ENCODE measurements around the gene ATXN3L.

Gene ATXN3L

DNA sequence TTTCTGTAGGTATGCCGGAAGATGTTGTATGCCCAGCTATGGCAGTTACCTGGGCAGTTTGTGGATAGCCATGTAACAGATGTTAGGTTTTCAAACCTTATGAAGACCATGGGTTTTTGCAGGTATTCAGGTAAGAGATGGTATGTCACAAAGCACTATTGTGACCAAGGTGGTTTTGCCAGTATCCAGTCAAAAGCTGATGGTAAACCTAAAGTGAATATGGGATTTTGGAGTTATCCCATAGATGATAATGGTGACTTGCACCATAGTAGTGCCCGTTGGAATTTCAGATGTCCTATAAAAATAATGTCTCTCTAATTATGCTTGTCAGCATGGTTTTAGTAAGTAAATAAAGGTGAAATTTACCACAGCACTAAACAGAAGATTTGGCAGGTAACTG is at the start of gene ATXN3L:
Gene ATXN3L (minus strand): TSS at position 101 of the 400 bp plus-strand sequence. CDS start 119 bp downstream, outside the sequence.
- DNase-seq (ENCODE audit: low read depth in 3 of 3, low spot score in 1 of 3): no peak

DNA sequence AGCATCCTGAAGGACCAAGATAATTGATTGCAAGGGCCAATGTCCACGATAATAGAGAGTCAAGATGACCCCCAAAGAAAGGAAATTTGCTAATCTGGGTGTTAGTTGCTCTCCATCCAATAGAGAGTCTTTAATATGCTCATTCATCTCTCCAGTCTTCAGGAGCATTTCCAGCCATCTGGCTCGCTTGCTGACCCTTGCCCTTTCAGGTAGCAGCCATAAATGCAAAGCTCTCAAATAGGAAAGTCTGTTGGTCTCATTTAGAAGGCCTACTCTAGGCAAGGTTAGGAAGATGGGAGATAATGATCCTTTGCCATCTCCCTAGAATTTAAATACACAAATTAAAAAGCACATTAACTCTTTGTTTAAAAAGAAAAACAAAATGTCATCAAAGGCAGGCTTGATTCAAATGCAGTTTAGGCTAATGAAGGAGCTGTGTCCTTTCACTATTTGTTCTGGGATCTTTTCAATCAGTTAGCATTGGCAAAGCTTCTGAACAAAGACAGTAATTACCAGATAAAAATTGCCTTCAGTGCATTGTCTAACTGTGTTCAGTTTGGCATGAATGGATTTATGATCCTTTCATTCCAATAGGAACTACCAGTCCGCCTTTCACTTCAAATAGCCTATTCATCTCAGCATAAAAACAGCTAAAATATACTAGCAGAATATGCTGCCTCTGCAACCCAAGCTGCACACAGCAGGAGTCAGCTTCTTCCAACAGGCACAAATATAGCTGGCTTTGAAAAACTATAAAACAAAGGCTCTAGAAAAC is 49.6 kb upstream of the ATXN3L start:
- no peak for DNase-seq (ENCODE audit: low read depth in 3 of 3, low spot score in 1 of 3)

DNA sequence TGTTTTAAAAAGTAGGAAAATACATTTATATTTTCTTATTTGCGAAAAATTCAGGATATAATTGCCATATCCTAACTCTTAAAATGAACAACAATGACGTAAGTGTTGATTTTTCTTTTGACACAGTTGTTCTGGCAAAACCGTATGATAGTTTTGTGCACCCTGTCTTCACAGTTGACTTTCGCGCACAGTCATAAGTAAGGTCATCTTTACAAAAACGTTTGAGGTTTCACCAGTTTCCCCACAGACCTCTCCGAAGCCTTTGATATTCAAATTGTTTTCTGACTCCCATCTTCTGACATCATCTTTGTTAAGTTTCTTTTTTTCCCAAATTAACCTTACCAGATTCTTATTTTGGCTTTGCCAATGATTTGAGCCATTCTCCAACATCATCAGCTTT is 48.1 kb upstream of the ATXN3L start:
- DNase-seq (ENCODE audit: low read depth in 3 of 3, low spot score in 1 of 3): no peak

DNA sequence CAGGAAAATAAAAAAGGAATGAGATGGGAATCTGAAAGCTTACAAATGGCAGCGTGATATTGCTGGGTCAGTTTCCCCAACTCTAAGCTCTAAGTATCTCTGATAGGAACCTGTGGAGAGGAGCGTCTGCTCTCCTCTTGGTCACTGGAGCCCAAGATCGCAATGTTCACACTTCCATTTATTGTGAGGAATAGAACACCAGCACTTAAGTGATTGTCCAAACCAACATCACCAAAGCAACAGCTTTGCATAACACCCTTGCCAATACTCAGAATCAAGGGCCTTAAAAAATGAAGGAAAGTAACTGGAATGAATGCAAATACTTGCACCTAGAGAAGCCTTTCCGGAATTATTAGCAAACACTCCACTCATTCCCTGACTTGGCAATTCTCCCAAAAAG is 46.8 kb upstream of the ATXN3L start:
- no peak for DNase-seq (ENCODE audit: low read depth in 3 of 3, low spot score in 1 of 3)

DNA sequence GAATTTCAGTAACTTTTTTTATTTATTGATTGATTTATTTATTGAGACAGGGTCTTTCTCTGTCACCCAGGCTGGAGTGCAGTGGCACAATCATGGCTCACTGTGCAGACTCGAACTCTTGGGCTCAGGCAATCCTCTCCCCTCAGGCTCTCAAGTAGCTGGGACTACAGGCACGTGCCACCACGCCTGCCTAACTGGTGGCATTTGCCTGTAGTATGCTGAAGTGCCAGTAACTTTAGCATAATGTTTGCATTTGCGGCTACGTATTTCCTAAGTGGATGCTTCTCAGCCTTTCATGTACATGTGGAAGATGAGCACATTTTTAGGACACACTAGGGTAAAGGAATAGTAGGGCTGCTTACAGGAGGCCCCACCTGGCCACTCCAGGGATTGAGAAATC is 45.3 kb upstream of the ATXN3L start:
- DNase-seq (ENCODE audit: low read depth in 3 of 3, low spot score in 1 of 3): no peak

DNA sequence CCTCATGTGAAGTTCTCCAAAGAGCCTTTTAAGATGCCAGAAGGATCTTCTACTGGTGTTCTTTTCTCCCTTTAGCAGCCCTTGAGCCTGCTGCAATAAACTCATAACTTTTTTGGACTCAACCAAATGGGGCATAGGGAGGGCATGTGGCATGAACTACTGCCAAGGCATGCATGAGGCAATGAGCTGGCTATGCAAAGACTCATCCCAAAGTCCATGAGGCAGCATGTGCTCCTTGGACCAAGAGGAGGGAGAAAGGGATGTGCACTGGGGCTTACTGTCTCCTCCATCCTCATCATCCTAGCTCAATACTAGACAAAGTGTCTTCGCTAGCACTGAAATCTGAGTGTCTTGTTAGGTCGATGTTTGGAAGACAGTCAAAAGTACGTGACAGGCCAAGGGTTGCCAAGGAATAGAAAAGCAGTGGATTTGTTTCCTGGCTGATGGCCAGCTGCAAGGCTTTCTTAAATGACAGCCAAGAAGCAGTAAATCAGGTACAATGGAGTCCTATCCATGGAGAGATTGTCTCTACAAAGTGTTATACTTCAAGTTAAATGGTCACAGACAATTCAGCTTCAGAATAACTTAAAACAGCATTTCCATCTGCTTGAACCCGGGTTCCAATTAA is 44.5 kb upstream of the ATXN3L start:
- DNase-seq (ENCODE audit: low read depth in 3 of 3, low spot score in 1 of 3): no peak

DNA sequence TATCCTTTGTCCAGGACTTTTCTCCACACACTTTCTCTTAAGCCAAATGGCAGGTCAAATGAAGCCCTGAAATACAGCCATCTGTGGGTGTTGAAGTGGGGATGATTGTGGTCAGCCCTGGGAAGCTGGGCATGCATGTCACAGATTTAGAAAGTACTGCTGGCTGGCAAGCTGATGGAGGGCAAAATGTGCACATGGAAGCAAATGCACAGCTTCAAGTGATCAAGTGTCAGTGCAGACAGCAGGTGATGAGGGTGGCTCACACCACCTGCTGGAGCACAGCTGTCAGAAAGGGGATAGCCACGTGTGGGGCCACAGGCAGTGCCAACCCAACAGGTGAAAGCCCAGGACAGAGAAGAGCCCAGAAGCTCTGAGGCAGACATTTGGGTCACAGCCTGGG is 40.3 kb upstream of the ATXN3L start:
- no peak for DNase-seq (ENCODE audit: low read depth in 3 of 3, low spot score in 1 of 3)

DNA sequence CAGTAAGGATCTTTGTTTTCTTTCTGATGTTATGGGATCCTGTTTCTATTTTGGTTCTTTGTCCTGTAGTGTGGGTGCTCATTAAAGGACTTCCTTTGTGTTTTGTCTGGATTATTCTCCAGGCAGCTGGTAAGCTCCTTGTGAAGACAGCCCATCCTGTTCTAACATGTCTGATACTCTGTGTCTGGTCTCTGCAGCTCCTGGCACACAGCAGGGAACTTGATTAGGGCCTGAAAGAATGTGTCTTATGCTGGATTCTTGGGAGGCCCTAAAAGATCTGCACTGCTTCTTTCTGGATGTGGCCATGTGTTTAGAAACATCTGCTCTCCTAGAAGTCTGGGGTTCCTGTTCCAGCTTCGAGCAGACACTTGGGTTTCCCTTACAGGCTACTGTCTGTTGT is 38.1 kb upstream of the ATXN3L start:
- DNase-seq (ENCODE audit: low read depth in 3 of 3, low spot score in 1 of 3): no peak

DNA sequence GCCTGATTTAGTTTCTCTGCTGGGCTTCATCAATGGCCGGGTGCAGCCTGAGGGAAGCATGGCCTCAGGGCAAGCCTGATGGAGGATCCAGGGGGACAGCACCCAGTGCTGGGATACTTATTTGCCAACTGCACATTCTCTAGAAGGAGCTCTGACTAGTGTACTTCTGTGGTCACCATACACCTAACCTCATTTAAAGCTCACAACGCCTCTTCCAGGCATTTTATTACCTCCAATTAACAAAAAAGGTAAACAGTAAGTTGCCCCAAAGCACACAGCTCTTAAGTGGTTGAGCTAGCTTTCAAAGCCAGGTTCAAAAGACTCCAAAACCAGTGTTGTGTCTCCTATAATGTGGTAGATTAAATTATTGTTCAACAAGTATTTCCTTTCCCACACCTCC is 26.8 kb upstream of the ATXN3L start:
- DNase-seq (ENCODE audit: low read depth in 3 of 3, low spot score in 1 of 3): no peak

DNA sequence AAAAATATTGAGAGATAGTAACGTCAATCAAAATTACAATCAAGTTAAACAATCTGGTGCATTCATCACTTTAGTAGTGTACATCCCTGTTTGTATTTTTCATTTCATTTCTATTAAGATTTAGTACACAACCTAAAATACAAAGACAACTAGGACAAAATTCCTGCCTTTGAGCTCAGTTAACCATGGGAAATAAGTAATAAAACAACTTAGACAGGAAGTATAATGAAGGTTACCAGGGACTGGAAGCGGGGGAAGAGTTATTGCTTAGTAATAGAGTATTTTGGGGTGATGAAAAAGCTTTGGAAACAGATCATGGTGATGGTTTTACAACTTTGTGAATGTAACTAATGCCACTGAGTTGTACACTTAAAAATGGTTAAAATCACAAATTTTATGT is 25.6 kb upstream of the ATXN3L start:
- DNase-seq (ENCODE audit: low read depth in 3 of 3, low spot score in 1 of 3): no peak

DNA sequence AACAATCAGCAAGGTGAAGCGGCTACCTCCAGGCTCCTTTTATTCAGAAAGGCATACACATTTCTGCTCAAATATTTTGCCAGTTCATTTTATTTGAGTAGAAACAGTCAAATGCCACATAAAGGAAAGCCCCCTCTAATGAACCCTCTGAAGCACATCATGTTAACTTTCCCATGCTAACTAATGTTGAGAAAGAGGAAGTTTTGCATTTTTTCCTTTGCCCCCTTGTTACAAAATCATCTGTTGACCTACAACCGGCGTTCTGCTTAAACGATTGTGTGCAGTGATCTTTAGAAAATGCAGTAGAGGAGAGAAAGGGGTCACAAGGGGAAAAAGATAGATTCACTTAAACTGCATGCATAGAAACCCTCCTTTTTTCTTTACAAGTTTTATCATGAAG is 25.2 kb upstream of the ATXN3L start:
- no peak for DNase-seq (ENCODE audit: low read depth in 3 of 3, low spot score in 1 of 3)

DNA sequence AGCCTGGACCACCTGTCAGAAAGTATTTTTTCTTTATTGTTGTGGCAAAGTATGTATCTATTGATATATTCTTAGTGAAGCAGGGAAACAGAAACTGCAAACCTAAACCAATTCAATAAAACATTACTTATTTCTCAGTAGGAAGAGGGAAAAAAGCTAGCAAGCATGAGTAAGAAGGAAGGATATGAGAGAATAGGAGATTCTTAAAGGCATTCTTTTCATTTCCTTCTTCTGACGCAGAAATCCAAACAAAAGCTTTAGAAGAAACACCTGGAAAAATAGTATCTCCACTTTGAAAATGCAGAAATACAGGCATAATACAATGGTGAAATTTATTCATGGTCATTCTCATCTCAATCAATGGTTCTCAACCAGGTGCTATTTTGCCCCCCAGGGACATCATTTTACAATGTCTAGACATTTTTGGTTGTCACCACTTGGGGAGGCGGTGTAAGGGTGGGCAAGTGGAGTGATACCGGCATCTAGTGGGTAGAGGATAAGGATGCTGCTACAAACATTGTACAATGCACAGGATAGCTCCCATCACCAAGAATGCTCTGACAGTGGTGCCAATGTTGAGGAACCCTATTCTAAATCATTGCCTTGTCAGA is 21.7 kb upstream of the ATXN3L start:
- no peak for DNase-seq (ENCODE audit: low read depth in 3 of 3, low spot score in 1 of 3)

DNA sequence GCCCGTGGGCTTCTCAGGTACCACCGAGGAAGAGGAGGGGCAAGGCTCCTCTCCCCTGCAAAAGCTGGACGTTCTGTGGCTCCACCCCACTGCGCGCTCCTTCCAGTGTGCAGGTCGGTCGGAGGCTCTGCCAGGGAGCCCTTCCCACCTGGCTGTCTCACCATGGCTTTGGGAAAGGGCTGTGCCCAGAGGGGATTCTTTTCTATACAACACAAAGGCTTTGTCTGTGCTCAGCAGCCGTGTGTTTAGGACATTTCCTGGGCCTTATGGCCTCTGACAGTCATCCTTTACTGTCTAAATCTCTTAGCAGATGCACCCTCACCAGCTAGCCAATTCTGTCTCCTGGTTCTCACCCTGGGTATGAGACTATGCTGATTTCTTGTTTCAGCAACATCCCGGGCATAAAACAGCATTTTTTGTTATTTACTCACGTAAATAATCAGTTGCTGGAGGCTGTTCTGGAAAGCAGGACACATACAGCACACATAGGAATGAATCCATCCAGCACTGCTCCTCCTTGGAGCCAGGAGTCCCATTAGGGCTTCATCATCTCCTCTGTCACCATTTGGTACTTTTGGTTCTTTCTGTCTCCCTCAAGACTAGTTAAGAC is 20.4 kb upstream of the ATXN3L start:
- DNase-seq (ENCODE audit: low read depth in 3 of 3, low spot score in 1 of 3): no peak

DNA sequence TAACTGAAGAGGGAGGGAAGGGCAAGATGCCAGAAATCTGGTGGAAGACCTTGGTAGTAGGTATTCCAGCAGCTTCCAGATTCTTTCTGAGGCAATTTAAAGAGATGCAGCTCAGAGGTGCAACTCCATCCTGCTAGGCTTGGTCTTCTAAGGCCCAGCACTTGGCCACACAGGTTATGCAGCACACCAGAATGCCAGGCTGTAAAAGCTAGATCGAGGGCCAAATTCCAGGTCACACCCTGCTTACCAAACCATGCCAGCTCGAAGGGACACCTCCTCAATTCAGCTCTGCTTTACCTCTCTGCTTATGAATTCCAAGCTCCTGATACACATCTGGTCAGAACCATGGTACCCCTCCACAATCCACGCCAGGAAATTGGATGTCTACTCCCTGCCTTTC is 19.8 kb upstream of the ATXN3L start:
- DNase-seq (ENCODE audit: low read depth in 3 of 3, low spot score in 1 of 3): no peak

DNA sequence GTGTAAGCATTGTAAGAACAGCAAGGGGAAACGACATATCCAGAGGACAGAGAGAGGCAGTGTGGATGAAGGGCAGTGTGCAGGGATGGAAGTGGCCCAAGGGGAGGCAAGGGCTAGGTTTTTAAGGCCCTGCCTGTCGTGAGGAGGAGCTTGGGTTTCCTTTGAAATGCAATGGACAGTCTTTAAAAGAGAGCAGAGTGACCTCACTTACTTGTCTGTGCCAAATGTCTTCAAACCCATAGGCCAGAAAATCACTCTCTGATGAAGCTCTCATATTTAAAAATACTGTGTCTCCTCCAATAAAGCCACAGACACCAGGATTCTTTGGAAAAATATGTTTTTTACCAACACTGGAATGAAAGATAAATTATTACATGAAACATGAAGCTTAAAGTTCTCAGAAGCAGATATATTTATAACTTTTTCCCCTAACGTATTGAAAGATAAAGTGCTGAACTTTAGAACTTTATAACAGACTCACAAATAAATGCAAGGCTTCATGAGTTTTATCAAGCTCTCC is 19.2 kb upstream of the ATXN3L start:
- no peak for DNase-seq (ENCODE audit: low read depth in 3 of 3, low spot score in 1 of 3)

DNA sequence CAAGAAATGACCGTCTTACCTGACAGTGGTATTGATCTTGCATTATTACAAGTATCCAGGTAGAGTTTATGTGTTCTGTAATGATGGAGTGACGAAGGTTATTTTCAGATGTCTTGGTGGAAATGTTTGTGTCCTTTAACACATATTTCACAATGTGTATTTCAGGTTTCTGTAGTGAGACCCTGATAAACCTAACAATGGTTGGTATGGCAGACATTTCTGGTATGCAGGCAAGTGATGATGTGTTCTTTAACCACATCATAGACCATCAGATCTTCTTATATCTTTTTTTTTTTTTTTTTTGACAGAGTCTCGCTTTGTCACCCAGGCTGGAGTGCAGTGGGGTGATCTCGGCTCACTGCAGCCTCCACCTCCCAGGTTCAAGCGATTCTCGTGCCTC is 14.6 kb upstream of the ATXN3L start:
- DNase-seq (ENCODE audit: low read depth in 3 of 3, low spot score in 1 of 3): no peak

DNA sequence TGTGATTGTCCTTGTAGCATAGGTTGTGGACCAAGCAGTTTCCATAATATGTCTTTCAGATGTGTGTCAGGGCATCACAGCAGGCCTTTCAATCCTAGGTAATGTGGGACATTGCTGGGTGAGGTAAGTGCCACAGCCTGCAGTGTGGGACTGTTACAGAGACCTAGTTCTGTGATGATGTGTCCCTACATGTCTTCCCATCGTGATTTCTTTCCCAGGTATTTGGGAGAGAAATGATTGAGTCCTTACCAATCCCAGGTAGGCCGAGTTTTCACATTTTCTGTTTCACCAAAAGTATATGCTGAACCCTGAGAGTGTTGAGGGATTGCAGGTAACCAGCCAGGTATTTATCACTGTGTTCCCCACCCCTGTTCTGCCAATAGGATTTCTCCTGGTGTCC is 10.6 kb upstream of the ATXN3L start:
- DNase-seq (ENCODE audit: low read depth in 3 of 3, low spot score in 1 of 3): no peak

DNA sequence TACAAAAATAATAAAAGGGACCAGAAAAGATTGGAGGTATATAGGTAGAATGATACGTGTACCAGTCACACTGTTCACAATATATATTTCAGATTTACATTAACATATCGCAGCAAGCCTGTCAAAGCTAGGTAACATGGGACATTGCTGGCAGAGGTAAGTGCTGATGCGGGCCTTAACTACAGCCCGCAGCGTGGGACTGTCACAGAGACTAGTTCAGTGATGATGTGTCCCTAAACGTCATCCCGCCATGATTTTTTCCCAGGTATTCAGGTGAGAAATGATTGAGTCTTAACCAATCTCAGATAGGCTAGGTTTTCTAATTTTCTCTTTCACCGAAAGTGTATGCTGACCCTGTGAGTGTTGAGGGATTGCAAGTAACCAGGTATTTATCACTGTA is 7.8 kb upstream of the ATXN3L start:
- no peak for DNase-seq (ENCODE audit: low read depth in 3 of 3, low spot score in 1 of 3)

DNA sequence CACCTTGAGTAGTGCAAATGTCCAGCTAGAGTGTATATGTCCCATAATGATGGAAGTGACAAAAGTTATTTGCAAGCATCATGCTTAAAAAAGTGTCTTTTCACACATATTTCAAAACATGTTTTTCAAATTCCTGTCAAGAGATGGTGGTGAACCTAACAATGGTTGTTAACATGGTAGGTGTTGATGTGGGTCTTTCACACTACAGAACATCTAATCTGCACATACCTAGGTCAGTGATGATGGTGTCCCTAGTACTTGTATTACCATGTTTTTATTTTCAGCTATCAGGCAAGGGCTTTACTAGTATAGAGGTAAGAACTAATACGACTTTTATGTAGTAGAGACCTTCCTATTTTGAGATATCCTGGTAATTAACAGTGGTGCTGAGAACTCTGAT is 3.4 kb upstream of the ATXN3L start:
- no peak for DNase-seq (ENCODE audit: low read depth in 3 of 3, low spot score in 1 of 3)

DNA sequence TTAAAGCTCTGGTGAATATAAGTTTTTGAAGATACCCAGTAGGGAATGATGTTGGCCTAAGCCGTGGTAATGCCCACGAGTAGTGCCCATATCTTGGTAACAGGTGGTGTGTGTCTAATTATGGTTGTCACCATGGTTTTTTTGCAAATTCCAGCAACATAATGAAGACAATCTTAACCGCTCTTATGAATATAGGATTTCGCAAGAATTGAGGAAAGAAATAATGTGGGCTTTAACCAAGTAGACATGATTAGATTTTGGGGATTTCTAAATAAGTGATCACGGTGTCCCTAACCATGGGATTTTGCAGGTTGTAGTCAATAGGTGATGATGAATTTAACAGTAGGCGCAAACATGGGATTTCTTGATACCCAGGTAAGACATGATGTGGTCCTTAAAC is 2.5 kb downstream of the ATXN3L start:
- DNase-seq (ENCODE audit: low read depth in 3 of 3, low spot score in 1 of 3): no peak

DNA sequence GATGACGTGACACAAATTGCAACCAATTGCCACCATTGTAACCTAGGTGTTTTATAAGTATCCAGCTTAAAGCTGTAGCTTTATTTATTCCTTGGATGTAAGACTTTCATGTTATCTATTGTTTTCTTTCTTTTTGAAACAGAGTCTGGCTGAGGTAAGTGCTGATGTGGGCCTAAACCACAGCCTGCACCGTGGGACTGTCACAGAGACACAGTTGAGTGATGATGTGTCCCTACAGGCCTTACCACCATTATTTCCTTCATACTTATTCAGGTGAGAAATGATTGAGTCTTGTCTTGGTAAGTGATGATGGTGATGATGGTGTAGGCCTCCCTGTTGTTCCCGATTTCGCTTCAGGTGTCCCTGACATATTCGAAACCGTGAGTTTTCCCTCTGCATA is 8.3 kb downstream of the ATXN3L start:
- no peak for DNase-seq (ENCODE audit: low read depth in 3 of 3, low spot score in 1 of 3)

DNA sequence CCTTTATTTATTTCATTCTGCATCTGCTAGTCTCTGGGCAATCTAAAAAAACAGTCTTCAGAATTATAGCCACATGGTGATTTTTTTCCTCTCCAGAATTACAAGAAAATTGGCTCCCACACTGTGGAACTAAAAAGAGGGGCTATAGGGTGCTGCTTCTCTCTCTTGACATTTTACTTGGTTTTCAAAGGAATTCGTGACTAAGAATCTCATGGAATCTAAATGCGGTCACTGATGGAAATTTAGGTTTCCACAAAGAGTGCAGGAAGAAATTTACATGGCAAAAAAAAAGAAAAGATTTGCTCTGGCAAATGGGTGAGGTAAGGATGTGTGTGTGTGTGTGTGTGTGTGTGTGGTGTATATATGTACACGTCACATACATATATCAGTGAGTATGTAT is 10.2 kb downstream of the ATXN3L start:
- no peak for DNase-seq (ENCODE audit: low read depth in 3 of 3, low spot score in 1 of 3)

All from stimulated activated CD4-positive, alpha-beta T cell treated with anti-CD3 and anti-CD28 coated beads, TNF-alpha, amount 100 ng/mL, for 1 hour (primary cell).